ENCODE measurements around the gene THG1L.
A peak's percentile ranks its signal among the peaks of the same experiment; 100 is the strongest.
"Not testable (repeated sequence)": the region's sequence is repeated elsewhere in the genome, so short reads cannot be mapped to it uniquely, and the experiment has no call there.

The THG1L gene

GRCh38 chr5:157714596-157714864, 16.7 kb upstream of the THG1L start:
- in situ Hi-C loops (cut with HindIII; ENCODE audit: low sequenced_read_pairs) = no loop called here
- H3K4me3 ChIP-seq (ENCODE audit: low read depth, low read length) = no peak overlapping the region
- TF ChIP-seq CTCF (IDR thresholded peaks at IDR 0.05; ENCODE audit: low read depth, low read length, missing control alignments) = no peak
- no peak for DNase-seq (ENCODE audit: low read depth)

- H3K4me3 ChIP-seq (ENCODE audit: low read depth, low read length) = no peak overlapping the region
- in situ Hi-C loops (cut with HindIII; ENCODE audit: low sequenced_read_pairs) = no loop called here
- peak; percentile 65 for DNase-seq (ENCODE audit: low read depth)
- TF ChIP-seq CTCF (IDR thresholded peaks at IDR 0.05; ENCODE audit: low read depth, low read length, missing control alignments) = peak; percentile 59
Measured at GRCh38 chr5:157718519-157718918, 12.7 kb upstream of the THG1L start.

- in situ Hi-C loops (cut with HindIII; ENCODE audit: low sequenced_read_pairs) = no loop called here
- DNase-seq (ENCODE audit: low read depth) = no peak
- no peak for TF ChIP-seq CTCF (IDR thresholded peaks at IDR 0.05; ENCODE audit: low read depth, low read length, missing control alignments)
- no peak overlapping the region for H3K4me3 ChIP-seq (ENCODE audit: low read depth, low read length)
Measured at GRCh38 chr5:157719245-157719644, 12.0 kb upstream of the THG1L start.

- no peak for TF ChIP-seq CTCF (IDR thresholded peaks at IDR 0.05; ENCODE audit: low read depth, low read length, missing control alignments)
- H3K4me3 ChIP-seq (ENCODE audit: low read depth, low read length) = no peak overlapping the region
- in situ Hi-C loops (cut with HindIII; ENCODE audit: low sequenced_read_pairs) = no loop called here
- DNase-seq (ENCODE audit: low read depth) = no peak
Measured at GRCh38 chr5:157721159-157721558, 10.1 kb upstream of the THG1L start.

- H3K4me3 ChIP-seq (ENCODE audit: low read depth, low read length); in situ Hi-C loops (cut with HindIII; ENCODE audit: low sequenced_read_pairs); DNase-seq (ENCODE audit: low read depth): not testable (repeated sequence)
Measured at GRCh38 chr5:157722895-157723294, 8.3 kb upstream of the THG1L start.

GRCh38 chr5:157726607-157727006, 4.6 kb upstream of the THG1L start:
- H3K4me3 ChIP-seq (ENCODE audit: low read depth, low read length); DNase-seq (ENCODE audit: low read depth); in situ Hi-C loops (cut with HindIII; ENCODE audit: low sequenced_read_pairs): not testable (repeated sequence)

- in situ Hi-C loops (cut with HindIII; ENCODE audit: low sequenced_read_pairs); DNase-seq (ENCODE audit: low read depth); H3K4me3 ChIP-seq (ENCODE audit: low read depth, low read length): not testable (repeated sequence)
Measured at GRCh38 chr5:157727858-157728257, 3.4 kb upstream of the THG1L start.

GRCh38 chr5:157729858-157730257, 1.4 kb upstream of the THG1L start:
- TF ChIP-seq CTCF (IDR thresholded peaks at IDR 0.05; ENCODE audit: low read depth, low read length, missing control alignments) = no peak
- DNase-seq (ENCODE audit: low read depth) = no peak
- in situ Hi-C loops (cut with HindIII; ENCODE audit: low sequenced_read_pairs) = no loop called here

More at GRCh38 chr5:157729858-157730257, 1.4 kb upstream of the THG1L start:
- H3K4me3 ChIP-seq (ENCODE audit: low read depth, low read length) = no peak overlapping the region

Data from astrocyte of the cerebellum (primary cell).